Measurements from ENCODE around the gene ICOS.

DNA sequence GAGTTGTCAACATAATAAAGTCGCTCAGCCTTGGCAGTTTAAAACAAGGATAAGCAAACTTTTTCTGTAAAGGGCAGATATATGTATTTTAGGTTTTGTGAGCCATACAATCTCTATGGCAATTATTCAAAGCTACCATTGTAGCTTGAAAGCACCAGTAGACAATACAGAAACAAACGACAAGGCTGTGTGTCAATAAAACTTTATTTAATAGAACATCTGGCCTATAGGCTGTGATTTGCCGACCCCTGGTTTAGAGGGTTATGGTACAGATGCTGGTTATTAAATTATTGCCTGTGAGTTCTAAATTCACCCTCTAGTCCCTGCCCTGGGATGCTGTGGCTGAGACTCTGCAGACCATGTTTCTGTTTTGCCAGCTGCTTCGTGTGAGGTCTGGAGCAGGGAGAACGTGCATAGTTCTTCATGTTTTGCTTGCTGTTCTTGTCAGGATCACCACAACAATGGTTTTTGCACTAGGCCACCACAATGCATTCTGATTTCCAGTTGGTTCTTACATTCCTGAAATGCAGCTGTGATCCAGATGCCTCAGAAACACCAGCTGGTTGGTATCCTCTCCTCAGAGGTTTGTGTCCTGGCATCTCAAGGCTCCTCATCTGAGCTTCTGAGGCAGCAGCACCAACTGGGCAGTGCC lies 46.6 kb downstream of the ICOS start:
- TF ChIP-seq, protein P1, sequence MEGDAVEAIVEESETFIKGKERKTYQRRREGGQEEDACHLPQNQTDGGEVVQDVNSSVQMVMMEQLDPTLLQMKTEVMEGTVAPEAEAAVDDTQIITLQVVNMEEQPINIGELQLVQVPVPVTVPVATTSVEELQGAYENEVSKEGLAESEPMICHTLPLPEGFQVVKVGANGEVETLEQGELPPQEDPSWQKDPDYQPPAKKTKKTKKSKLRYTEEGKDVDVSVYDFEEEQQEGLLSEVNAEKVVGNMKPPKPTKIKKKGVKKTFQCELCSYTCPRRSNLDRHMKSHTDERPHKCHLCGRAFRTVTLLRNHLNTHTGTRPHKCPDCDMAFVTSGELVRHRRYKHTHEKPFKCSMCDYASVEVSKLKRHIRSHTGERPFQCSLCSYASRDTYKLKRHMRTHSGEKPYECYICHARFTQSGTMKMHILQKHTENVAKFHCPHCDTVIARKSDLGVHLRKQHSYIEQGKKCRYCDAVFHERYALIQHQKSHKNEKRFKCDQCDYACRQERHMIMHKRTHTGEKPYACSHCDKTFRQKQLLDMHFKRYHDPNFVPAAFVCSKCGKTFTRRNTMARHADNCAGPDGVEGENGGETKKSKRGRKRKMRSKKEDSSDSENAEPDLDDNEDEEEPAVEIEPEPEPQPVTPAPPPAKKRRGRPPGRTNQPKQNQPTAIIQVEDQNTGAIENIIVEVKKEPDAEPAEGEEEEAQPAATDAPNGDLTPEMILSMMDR (IDR thresholded peaks at IDR 0.05), result no peak
- TF ChIP-seq POLR2A (IDR thresholded peaks at IDR 0.05), result no peak
